Stimulated activated CD4-positive, alpha-beta T cell treated with anti-CD3 and anti-CD28 coated beads, Interleukin-1b, Interleukin-23, amount 100 ng/mL, for 4 hours (primary cell): ENCODE results near the gene DNM3.

ENCODE experiments used
- DNase-seq, 2 donors: peaks; one replicate each; pipeline ENCODE4 v3.0.0-alpha.2; 2020; ENCODE audit warnings: low read depth in 2 of 2

The DNM3 gene

GRCh38 chr1:172105230-172105629 is 263.9 kb downstream of the DNM3 start:
- no peak for DNase-seq

- no peak for DNase-seq
Observed at GRCh38 chr1:172107316-172107975, 266.1 kb downstream of the DNM3 start.

- no peak for DNase-seq
Observed at GRCh38 chr1:172108161-172108893, 267.0 kb downstream of the DNM3 start.

- no peak for DNase-seq
Observed at GRCh38 chr1:172109359-172109758, 268.1 kb downstream of the DNM3 start.

GRCh38 chr1:172112576-172112975 is 271.3 kb downstream of the DNM3 start:
- no peak for DNase-seq

GRCh38 chr1:172117800-172118199 is 276.5 kb downstream of the DNM3 start:
- DNase-seq: no peak

- no peak for DNase-seq
Observed at GRCh38 chr1:172118618-172119017, 277.3 kb downstream of the DNM3 start.

- DNase-seq: no peak
Observed at GRCh38 chr1:172119184-172119583, 277.9 kb downstream of the DNM3 start.

- no peak for DNase-seq
Observed at GRCh38 chr1:172120381-172120780, 279.1 kb downstream of the DNM3 start.

- DNase-seq: no peak
Observed at GRCh38 chr1:172121081-172121717, 279.9 kb downstream of the DNM3 start.

- DNase-seq: no peak
Observed at GRCh38 chr1:172122381-172122780, 281.1 kb downstream of the DNM3 start.

GRCh38 chr1:172125250-172125649 is 284.0 kb downstream of the DNM3 start:
- DNase-seq: no peak

- DNase-seq: no peak
Observed at GRCh38 chr1:172125812-172126430, 284.6 kb downstream of the DNM3 start.

GRCh38 chr1:172132836-172133235 is 291.5 kb downstream of the DNM3 start:
- no peak for DNase-seq

- DNase-seq: no peak
Observed at GRCh38 chr1:172134087-172134731, 292.9 kb downstream of the DNM3 start.

- no peak for DNase-seq
Observed at GRCh38 chr1:172135076-172135672, 293.9 kb downstream of the DNM3 start.

GRCh38 chr1:172135978-172136610 is 294.8 kb downstream of the DNM3 start:
- no peak for DNase-seq

GRCh38 chr1:172136925-172137324 is 295.6 kb downstream of the DNM3 start:
- DNase-seq: no peak

GRCh38 chr1:172137703-172138454 is 296.6 kb downstream of the DNM3 start:
- no peak for DNase-seq

- no peak for DNase-seq
Observed at GRCh38 chr1:172138634-172139033, 297.3 kb downstream of the DNM3 start.
